Head of caudate nucleus (tissue), 42 donors: ENCODE measurements around the gene HES2.
A peak's percentile ranks its signal among the peaks of the same experiment; 100 is the strongest.
"Not testable (repeated sequence)": the region's sequence is repeated elsewhere in the genome, so short reads cannot be mapped to it uniquely, and the experiment has no call there.

Experiments
- DNase-seq, 42 donors: peaks; one replicate each; pipeline versions ENCODE4 v3.0.0 to v3.0.0-alpha.2; 2020 to 2021; ENCODE audit warnings: mixed read lengths in 7 of 42
- intact Hi-C: fragments of 100-400 bp; cut with DNase I; formaldehyde crosslinking; loops from one replicate; pipeline ENCODE4 v1.15.0; 2022

The HES2 gene

GRCh38 chr1:6397844-6398441 lies 21.8 kb downstream of the HES2 start:
- intact Hi-C loops: no loop called here
- no peak for DNase-seq

GRCh38 chr1:6396998-6397397 lies 22.7 kb downstream of the HES2 start:
- intact Hi-C loops: no loop called here
- no peak for DNase-seq

- DNase-seq, intact Hi-C loops: not testable (repeated sequence)
Measured at GRCh38 chr1:6395781-6396244, 23.9 kb downstream of the HES2 start.

GRCh38 chr1:6395130-6395529 lies 24.6 kb downstream of the HES2 start:
- intact Hi-C loops, DNase-seq: not testable (repeated sequence)

GRCh38 chr1:6393400-6394187 lies 26.1 kb downstream of the HES2 start, which contains the start of gene ACOT7:
Gene ACOT7, minus strand, starts transcription at chr1:6393767. Its CDS starts 368 bp downstream, at chr1:6393399.
- intact Hi-C loops: no loop called here
- DNase-seq: peak; percentile 76 to 97 (median 92)

- intact Hi-C loops: no loop called here
- peak in 6 of 42 donors; percentile 5 to 31 (median 22) for DNase-seq
Measured at GRCh38 chr1:6392809-6393399, 26.8 kb downstream of the HES2 start.

GRCh38 chr1:6391951-6392808 lies 27.5 kb downstream of the HES2 start:
- intact Hi-C loops: no loop called here
- DNase-seq: peak in 22 of 42 donors; percentile 13 to 68 (median 30)

- no peak for DNase-seq
- intact Hi-C loops: no loop called here
Measured at GRCh38 chr1:6389971-6390370, 29.7 kb downstream of the HES2 start.

GRCh38 chr1:6386371-6386949 lies 33.3 kb downstream of the HES2 start:
- intact Hi-C loops: no loop called here
- peak in 12 of 42 donors; percentile 8 to 51 (median 23) for DNase-seq

- peak; percentile 40 to 89 (median 76) for DNase-seq
- intact Hi-C loops: no loop called here
Measured at GRCh38 chr1:6385488-6386191, 34.1 kb downstream of the HES2 start.

GRCh38 chr1:6384962-6385361 lies 34.8 kb downstream of the HES2 start:
- peak; percentile 49 to 92 (median 83) for DNase-seq

GRCh38 chr1:6384135-6384534 lies 35.6 kb downstream of the HES2 start:
- no peak for DNase-seq
- intact Hi-C loops: no loop called here

More at GRCh38 chr1:6384962-6385361, 34.8 kb downstream of the HES2 start:
- intact Hi-C loops: no loop called here

GRCh38 chr1:6380037-6380436 lies 39.7 kb downstream of the HES2 start:
- intact Hi-C loops: no loop called here
- DNase-seq: no peak

- DNase-seq: no peak
- intact Hi-C loops: no loop called here
Measured at GRCh38 chr1:6378096-6378746, 41.5 kb downstream of the HES2 start.

- DNase-seq: no peak
- intact Hi-C loops: no loop called here
Measured at GRCh38 chr1:6373961-6374720, 45.6 kb downstream of the HES2 start.

GRCh38 chr1:6372236-6372635 lies 47.5 kb downstream of the HES2 start:
- intact Hi-C loops, DNase-seq: not testable (repeated sequence)

- intact Hi-C loops: no loop called here
- DNase-seq: no peak
Measured at GRCh38 chr1:6370006-6370405, 49.7 kb downstream of the HES2 start.
